Measurements from ENCODE around the gene PAX6. TPM values are rescaled to one million over a fixed set of nuclear protein-coding genes. Genes with fewer than 3 reads are reported as not detected.
A peak's percentile ranks its signal among the peaks of the same experiment; 100 is the strongest.

Gene PAX6
- total RNA-seq, 1 donor from 2014 or later = 2.7 TPM

DNA sequence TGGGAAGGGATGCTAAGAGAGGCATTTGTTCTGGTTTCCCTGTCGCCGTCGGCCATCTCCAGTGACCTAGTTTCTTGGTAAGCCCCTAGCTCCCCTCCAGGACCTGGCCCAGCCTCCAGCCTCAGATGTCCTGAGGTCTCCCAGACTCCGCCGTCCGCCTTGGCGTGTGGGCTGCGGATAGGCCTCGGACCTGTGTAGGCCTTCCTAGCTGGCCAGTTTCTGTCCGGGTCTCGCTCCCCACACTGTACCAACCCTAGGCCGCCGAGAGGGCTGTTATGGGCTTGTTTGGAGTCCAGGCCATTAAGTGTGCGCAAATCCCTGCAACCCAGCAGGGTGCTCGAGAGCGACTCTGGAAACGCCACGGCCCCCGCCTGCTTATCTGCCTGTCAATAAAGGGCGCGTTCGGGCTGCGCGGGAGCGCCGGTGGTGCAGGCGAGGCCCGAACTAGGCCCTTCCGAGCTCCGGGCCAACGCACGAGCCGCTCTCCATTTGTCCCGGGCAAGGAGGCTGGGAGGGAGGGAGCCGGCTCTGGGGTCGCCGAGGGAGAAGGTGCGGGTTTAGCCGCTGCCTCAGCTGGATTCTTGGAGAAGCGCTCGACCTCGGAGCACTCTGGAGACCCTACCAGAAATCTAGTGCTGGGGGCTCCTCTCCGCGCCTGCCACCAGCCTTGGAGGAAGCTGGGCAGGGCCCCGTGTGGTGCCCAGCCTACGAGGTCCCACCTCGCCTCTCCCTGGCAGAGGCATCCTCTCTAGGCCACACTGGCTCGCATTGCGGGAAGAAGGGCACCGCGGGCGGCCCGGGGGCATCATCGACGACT lies 8.7 kb upstream of the PAX6 start:
- peak; percentile 24 for DNase-seq (ENCODE audit: low spot score)
- no peak for TF ChIP-seq CTCF (IDR thresholded peaks at IDR 0.05; ENCODE audit: unreplicated experiment)
- no peak overlapping the region for H3K27ac Mint-ChIP-seq (ENCODE audit: unreplicated experiment)
- H3K4me1 Mint-ChIP-seq (ENCODE audit: unreplicated experiment) = peaks cover 10% of the 10 kb centered on the region
- no peak overlapping the region for H3K4me3 Mint-ChIP-seq (ENCODE audit: unreplicated experiment)
- no peaks in the 10 kb centered on the region for H3K36me3 Mint-ChIP-seq (ENCODE audit: low read depth, unreplicated experiment)
- no peaks in the 10 kb centered on the region for H3K9me3 Mint-ChIP-seq (ENCODE audit: unreplicated experiment)
- H3K27me3 Mint-ChIP-seq (ENCODE audit: unreplicated experiment) = peaks cover 37% of the 10 kb centered on the region

DNA sequence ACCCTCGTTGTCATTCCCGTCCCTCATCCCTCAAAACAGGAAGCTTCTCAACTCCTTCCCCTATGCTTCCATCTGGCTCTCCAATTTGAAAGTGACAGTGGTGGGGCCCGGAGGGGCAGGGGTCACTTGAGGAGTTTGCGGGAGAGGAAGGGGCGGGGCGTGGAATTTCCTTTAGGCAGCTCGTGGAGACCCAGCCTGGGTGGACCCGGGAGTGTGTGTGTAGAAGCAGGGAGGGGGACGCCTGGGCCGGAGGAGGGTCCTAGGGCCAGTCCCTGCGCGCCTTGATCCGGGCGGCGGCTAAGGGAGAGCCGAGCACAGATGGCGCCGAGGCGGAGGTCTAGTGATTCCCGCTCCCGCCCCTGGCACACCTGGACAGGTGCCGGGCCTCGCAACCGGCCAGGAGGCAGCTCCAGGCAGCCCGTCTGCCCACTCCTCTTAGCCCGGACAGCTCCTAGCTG lies 7.8 kb upstream of the PAX6 start:
- DNase-seq (ENCODE audit: low spot score) = no peak
- Mint-ChIP-seq H3K36me3 (ENCODE audit: low read depth, unreplicated experiment) (no peaks in the 10 kb centered on the region), H3K27ac (ENCODE audit: unreplicated experiment) (no peak overlapping the region), H3K4me1 (ENCODE audit: unreplicated experiment) (peaks cover 11% of the 10 kb centered on the region), H3K27me3 (ENCODE audit: unreplicated experiment) (peaks cover 40% of the 10 kb centered on the region), H3K9me3 (ENCODE audit: unreplicated experiment) (no peaks in the 10 kb centered on the region), H3K4me3 (ENCODE audit: unreplicated experiment) (peak overlapping the region; percentile 11)
- TF ChIP-seq CTCF (IDR thresholded peaks at IDR 0.05; ENCODE audit: unreplicated experiment) = no peak

GRCh38 chr11:31818425-31818755 lies 7.3 kb upstream of the PAX6 start:
- H3K4me1 Mint-ChIP-seq (ENCODE audit: unreplicated experiment) = peaks cover 11% of the 10 kb centered on the region
- H3K4me3 Mint-ChIP-seq (ENCODE audit: unreplicated experiment) = peak overlapping the region; percentile 11
- TF ChIP-seq CTCF (IDR thresholded peaks at IDR 0.05; ENCODE audit: unreplicated experiment) = no peak
- DNase-seq (ENCODE audit: low spot score) = no peak
- no peaks in the 10 kb centered on the region for H3K9me3 Mint-ChIP-seq (ENCODE audit: unreplicated experiment)
- H3K27ac Mint-ChIP-seq (ENCODE audit: unreplicated experiment) = no peak overlapping the region
- peaks cover 41% of the 10 kb centered on the region for H3K27me3 Mint-ChIP-seq (ENCODE audit: unreplicated experiment)
- H3K36me3 Mint-ChIP-seq (ENCODE audit: low read depth, unreplicated experiment) = no peaks in the 10 kb centered on the region

DNA sequence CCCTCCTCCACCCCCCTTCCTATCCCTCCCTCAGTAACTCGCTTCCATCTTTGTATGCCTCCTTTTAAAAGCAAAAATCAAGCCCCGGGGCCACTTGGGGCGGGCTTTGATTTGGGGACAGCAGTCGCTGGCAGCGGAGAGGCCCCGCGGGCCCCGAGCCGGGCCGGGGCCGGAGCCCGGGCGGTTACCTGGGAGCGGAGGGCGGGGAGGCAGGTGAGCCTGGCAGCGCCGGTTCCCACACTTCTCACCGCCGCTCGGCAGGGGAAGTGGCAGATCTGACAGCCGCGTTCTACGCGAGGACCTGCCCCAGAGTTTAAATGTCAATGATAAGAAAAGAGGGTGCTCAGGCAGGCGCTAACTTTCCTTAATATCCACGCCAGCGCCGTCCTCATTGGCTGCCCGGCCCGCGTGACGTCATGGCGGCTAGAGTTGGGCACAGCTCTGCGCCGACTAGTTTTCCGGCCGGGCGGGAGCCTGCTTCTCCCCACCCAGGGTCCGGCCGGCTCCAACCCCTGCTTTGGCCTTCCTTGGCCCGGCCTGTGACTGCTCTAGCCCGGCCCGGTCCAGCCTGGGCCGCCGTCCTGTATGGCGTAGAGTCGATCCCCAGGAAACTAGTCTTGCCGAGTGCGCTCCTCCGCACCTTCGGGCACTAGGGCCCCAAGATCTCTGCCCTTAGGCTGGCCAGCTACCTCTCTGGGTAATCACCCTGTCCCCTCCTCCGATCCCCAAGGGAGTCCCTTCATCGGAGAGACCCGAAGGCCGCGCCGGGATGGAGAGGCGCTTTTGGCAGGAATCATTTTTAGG lies 6.7 kb upstream of the PAX6 start:
- no peak for DNase-seq (ENCODE audit: low spot score)
- Mint-ChIP-seq H3K4me1 (ENCODE audit: unreplicated experiment) (peaks cover 11% of the 10 kb centered on the region), H3K27ac (ENCODE audit: unreplicated experiment) (no peak overlapping the region), H3K9me3 (ENCODE audit: unreplicated experiment) (no peaks in the 10 kb centered on the region), H3K27me3 (ENCODE audit: unreplicated experiment) (peaks cover 37% of the 10 kb centered on the region), H3K36me3 (ENCODE audit: low read depth, unreplicated experiment) (no peaks in the 10 kb centered on the region), H3K4me3 (ENCODE audit: unreplicated experiment) (no peak overlapping the region)
- no peak for TF ChIP-seq CTCF (IDR thresholded peaks at IDR 0.05; ENCODE audit: unreplicated experiment)

Data from endothelial cell (in vitro differentiated cells).